RCC 7860 (cell line): ENCODE measurements around the gene ALOX15B.

Experiments
- DNase-seq: peaks from one replicate; pipeline ENCODE4 v3.0.0-alpha.2; 2015; ENCODE audit warnings: low spot score
- FAIRE-seq: peaks from 2 replicates; lab custom pipeline; 2012; peaks lifted over from hg19 to GRCh38; lab: Jason Lieb, UNC

Gene ALOX15B

GRCh38 chr17:8032442-8032841 lies 6.4 kb upstream of the ALOX15B start:
- FAIRE-seq: no peak

GRCh38 chr17:8039611-8040168 lies 831 bp downstream of the ALOX15B start:
- DNase-seq (no peak), FAIRE-seq (no peak)

More at GRCh38 chr17:8032442-8032841, 6.4 kb upstream of the ALOX15B start:
- no peak for DNase-seq

DNA sequence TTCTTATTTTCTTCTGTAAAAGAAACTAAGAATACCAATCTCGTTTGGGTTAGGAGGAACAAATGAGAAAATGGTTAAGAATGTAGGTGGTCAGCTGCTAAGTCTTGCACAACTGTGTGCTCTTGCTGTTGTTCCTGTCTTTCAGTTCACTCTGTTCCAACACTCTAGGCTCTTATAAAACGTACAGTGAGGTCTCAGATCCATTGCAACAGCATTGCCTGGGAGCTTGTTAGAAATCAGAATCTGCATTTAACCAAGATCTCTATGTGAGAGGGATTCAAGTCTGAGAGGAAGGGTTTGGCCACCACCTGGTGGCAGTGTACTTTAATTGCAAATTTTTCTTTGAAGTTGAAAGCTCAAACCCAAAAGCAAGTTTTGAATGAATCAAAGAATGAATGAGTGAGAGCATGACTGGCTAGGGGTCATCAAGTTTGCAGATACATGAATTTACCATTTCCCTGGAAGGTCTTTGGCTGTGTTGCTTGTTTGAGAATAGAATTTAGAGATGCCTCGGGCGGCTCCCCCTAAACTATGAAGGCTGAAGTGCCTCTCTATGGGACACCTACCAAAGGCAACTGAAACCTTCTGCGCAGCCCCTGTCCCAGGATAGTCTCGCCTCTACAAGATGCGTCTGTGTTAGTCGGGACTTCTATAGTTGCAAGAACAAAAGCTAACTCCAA lies 2.5 kb downstream of the ALOX15B start:
- FAIRE-seq: no peak
- DNase-seq: peak; percentile 18

GRCh38 chr17:8041979-8042378 lies 3.1 kb downstream of the ALOX15B start:
- no peak for DNase-seq
- FAIRE-seq: no peak

GRCh38 chr17:8044819-8045810 lies 6.3 kb downstream of the ALOX15B start:
- DNase-seq: no peak
- no peak for FAIRE-seq

DNA sequence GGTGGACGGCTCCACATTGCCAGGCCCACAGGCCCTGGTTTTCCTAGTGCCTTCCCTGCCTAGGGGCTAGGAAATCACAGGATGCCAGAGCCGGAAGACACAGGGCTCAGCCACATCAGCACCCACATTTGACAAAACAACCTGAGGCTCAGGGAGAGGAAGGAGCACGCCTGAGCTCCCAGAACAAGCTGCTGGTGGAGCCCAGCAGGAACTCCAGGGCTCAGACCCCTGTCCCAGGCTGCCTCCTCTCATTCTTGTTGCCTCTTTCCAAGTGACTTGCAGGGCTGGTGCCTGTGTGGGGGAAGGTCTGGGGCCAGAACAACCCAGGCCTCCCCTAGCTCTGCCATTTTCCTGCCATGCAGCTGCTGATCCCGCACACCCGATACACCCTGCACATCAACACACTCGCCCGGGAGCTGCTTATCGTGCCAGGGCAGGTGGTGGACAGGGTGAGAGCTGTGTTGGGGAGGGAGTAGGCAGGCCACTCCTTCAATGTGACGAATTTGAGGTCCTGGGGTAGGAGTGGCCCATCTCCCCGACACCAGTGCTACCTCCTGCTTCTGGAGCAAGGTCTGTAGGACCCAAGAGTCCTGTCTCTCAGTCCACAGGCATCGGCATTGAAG lies 7.6 kb downstream of the ALOX15B start:
- DNase-seq: no peak
- FAIRE-seq: no peak

- DNase-seq (no peak), FAIRE-seq (no peak)
Observed at GRCh38 chr17:8046929-8047768, 8.3 kb downstream of the ALOX15B start.

DNA sequence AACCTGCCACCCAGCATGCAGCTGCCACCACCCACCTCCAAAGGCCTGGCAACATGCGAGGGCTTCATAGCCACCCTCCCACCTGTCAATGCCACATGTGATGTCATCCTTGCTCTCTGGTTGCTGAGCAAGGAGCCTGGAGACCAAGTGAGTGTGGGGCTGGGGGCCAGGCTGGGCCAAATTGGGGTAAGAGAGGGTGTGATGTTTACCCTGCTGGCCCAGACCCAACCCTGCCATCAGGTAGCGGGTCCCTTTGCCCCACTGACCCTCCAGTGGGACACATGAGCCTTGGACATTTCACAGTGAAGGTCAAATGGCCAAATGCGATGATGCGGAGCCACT lies 8.9 kb downstream of the ALOX15B start:
- no peak for FAIRE-seq

DNA sequence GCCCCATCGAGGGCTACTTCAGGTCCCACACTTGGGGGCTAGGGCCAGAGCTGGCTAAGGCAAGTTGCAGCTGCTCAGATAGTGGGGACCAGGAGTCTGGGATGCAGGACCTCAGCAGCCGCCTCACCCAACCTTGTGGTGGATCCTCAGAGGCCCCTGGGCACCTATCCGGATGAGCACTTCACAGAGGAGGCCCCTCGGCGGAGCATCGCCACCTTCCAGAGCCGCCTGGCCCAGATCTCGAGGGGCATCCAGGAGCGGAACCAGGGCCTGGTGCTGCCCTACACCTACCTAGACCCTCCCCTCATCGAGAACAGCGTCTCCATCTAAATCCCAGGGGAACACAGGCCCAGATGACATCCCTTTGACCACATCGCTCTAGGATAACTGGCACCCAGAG lies 9.4 kb downstream of the ALOX15B start:
- no peak for DNase-seq
- no peak for FAIRE-seq

More for the DNA sequence above, 8.9 kb downstream of the ALOX15B start:
- no peak for DNase-seq

GRCh38 chr17:8048736-8049135 lies 9.9 kb downstream of the ALOX15B start:
- DNase-seq (no peak), FAIRE-seq (no peak)

- DNase-seq (no peak), FAIRE-seq (no peak)
Observed at GRCh38 chr17:8051831-8052230, 13.0 kb downstream of the ALOX15B start.

DNA sequence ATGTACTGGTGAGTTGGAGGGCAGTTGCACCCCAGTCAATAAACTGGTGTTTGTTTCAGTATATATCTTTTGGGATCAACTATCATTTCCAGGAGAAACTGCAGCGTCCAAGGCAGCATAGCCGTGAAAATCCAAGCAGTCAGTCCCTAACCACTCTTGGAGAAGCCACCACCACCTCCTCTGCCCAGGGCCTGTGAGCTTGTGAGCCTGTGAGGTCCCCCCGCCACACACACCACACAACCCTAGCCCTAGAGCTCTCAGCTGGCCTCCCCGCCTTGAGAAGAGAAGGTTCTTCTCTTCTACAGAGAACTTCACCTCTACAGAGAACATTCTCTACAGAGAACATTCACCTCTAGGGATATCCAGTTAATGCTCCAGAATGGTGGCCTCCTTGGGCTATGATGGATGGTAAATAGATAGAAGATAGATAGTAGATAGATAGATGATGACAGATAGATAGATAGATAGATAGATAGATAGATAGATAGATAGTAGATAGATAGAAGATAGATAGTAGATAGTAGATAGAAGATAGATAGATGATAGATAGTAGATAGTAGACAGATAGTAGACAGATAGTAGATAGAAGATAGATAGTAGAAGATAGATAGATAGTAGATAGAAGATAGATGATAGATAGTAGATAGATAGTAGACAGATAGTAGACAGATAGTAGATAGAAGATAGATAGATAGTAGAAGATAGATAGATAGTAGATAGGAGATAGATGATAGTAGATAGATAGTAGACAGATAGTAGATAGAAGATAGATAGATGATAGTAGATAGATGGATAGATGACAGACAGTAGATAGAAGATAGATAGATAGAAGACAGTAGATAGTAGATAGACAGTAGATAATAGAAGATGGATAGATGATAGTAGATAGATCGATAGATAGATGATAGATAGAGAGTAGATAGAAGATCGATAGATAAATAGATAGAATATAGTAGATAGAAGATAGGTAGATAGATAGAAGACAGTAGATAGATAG lies 13.7 kb downstream of the ALOX15B start:
- no peak for DNase-seq

GRCh38 chr17:8053600-8053999 lies 14.7 kb downstream of the ALOX15B start:
- FAIRE-seq: no peak
- DNase-seq: no peak

More for the DNA sequence above, 13.7 kb downstream of the ALOX15B start:
- FAIRE-seq: no peak

- DNase-seq: no peak
- no peak for FAIRE-seq
Observed at GRCh38 chr17:8055851-8056231, 17.0 kb downstream of the ALOX15B start.

- FAIRE-seq (no peak), DNase-seq (peak; percentile 5)
Observed at GRCh38 chr17:8056232-8056975, 17.5 kb downstream of the ALOX15B start.

- DNase-seq (no peak), FAIRE-seq (no peak)
Observed at GRCh38 chr17:8056976-8057625, 18.2 kb downstream of the ALOX15B start.

DNA sequence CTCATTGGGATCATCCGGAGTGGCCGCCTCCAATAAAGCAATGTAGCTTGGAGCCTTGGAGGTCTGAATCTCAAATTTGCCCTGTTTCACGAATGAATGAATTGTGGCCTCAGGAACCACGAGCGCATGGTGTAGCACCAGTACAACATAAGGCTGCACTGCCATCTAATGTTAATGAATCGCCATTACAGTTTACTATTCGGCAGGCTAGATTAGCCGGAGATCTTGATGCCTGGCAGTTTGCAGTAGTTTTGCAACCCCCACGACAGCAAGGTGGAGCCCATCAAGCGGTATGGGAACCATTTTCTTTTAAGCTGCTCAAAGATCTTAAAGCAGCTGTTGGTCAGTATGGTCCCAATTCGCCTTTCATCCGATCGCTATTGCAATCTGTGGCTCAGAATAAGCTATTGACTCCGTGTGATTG lies 18.8 kb downstream of the ALOX15B start:
- DNase-seq (peak; percentile 55), FAIRE-seq (peak; percentile 67)

- FAIRE-seq (no peak), DNase-seq (no peak)
Observed at GRCh38 chr17:8059131-8059530, 20.3 kb downstream of the ALOX15B start.
